ENCODE data around the gene SHC2. TPM values are rescaled to one million over a fixed set of nuclear protein-coding genes. Genes with fewer than 3 reads are reported as not detected.
"Not testable (repeated sequence)": the region's sequence is repeated elsewhere in the genome, so short reads cannot be mapped to it uniquely, and the experiment has no call there.

SHC2 gene
- total RNA-seq, 1 experiment from 2014 or later = 0.18 TPM

GRCh38 chr19:455031-455705, 5.7 kb downstream of the SHC2 start:
- Histone ChIP-seq H3K4me3 (ENCODE audit: low read length) (no peak overlapping the region), H3K9ac (ENCODE audit: low read length) (no peak overlapping the region), H3K9me3 (ENCODE audit: low read length) (no peaks in the 10 kb centered on the region), H3K79me2 (ENCODE audit: low read length) (no peaks in the 10 kb centered on the region), H3K4me1 (ENCODE audit: insufficient read depth, low read length) (no peaks in the 10 kb centered on the region), H3K36me3 (ENCODE audit: low read depth, low read length) (no peaks in the 10 kb centered on the region), H4K20me1 (ENCODE audit: low read length) (no peaks in the 10 kb centered on the region), H3K4me2 (ENCODE audit: low read length) (no peak overlapping the region), H3K27ac (ENCODE audit: low read length) (no peak overlapping the region), H2AFZ (ENCODE audit: low read length) (no peak overlapping the region), H3K9me2 (replicated peaks; ENCODE audit: low read length) (no peaks in the 10 kb centered on the region), H3K27me3 (ENCODE audit: low read length) (no peaks in the 10 kb centered on the region), H3F3A (ENCODE audit: low read length, unreplicated experiment) (no peaks in the 10 kb centered on the region)
- ChIA-PET CTCF (no interaction called here), POLR2A (ENCODE audit: unreplicated experiment) (no interaction called here)
- no TSS peak for BruUV-seq (replicated peaks)
- intact Hi-C loops (cut with micrococcal nuclease) = no loop called here
- TF ChIP-seq EZH2 (IDR thresholded peaks at IDR 0.05; ENCODE audit: low read length, unreplicated experiment) = no peak
- no peak for TF ChIP-seq EZH2phosphoT487 (IDR thresholded peaks at IDR 0.05; ENCODE audit: borderline replicate concordance, low read length)
- TF ChIP-seq CTCF (conservative IDR thresholded peaks at IDR 0.05; ENCODE audit: low read depth, low read length) = no peak
- ATAC-seq (no peak), DNase-seq (no peak)

GRCh38 chr19:453606-454005, 7.2 kb downstream of the SHC2 start:
- DNase-seq (no peak), ATAC-seq (no peak)
- no peak overlapping the region for H3K4me2 ChIP-seq (ENCODE audit: low read length)
- TF ChIP-seq EZH2 (IDR thresholded peaks at IDR 0.05; ENCODE audit: low read length, unreplicated experiment) (no peak), EZH2phosphoT487 (IDR thresholded peaks at IDR 0.05; ENCODE audit: borderline replicate concordance, low read length) (no peak), CTCF (conservative IDR thresholded peaks at IDR 0.05; ENCODE audit: low read depth, low read length) (no peak)
- H3K79me2 ChIP-seq (ENCODE audit: low read length) = no peaks in the 10 kb centered on the region
- intact Hi-C loops (cut with micrococcal nuclease) = no loop called here
- no peaks in the 10 kb centered on the region for H3K36me3 ChIP-seq (ENCODE audit: low read depth, low read length)
- H3K27me3 ChIP-seq (ENCODE audit: low read length) = no peaks in the 10 kb centered on the region
- H3K27ac ChIP-seq (ENCODE audit: low read length) = no peak overlapping the region
- no peaks in the 10 kb centered on the region for H4K20me1 ChIP-seq (ENCODE audit: low read length)
- BruUV-seq (replicated peaks) = no TSS peak
- CTCF ChIA-PET = no interaction called here
- no peaks in the 10 kb centered on the region for H3K9me3 ChIP-seq (ENCODE audit: low read length)
- POLR2A ChIA-PET (ENCODE audit: unreplicated experiment) = no interaction called here
- H3K9ac ChIP-seq (ENCODE audit: low read length) = no peak overlapping the region
- H2AFZ ChIP-seq (ENCODE audit: low read length) = no peak overlapping the region
- H3K9me2 ChIP-seq (replicated peaks; ENCODE audit: low read length) = no peaks in the 10 kb centered on the region
- H3K4me3 ChIP-seq (ENCODE audit: low read length) = no peak overlapping the region
- H3K4me1 ChIP-seq (ENCODE audit: insufficient read depth, low read length) = no peaks in the 10 kb centered on the region
- H3F3A ChIP-seq (ENCODE audit: low read length, unreplicated experiment) = no peaks in the 10 kb centered on the region

- TF ChIP-seq EZH2phosphoT487 (IDR thresholded peaks at IDR 0.05; ENCODE audit: borderline replicate concordance, low read length) (no peak), EZH2 (IDR thresholded peaks at IDR 0.05; ENCODE audit: low read length, unreplicated experiment) (no peak), CTCF (conservative IDR thresholded peaks at IDR 0.05; ENCODE audit: low read depth, low read length) (no peak)
- ChIA-PET CTCF (no interaction called here), POLR2A (ENCODE audit: unreplicated experiment) (no interaction called here)
- no peak overlapping the region for H3K4me2 ChIP-seq (ENCODE audit: low read length)
- H3F3A ChIP-seq (ENCODE audit: low read length, unreplicated experiment) = no peaks in the 10 kb centered on the region
- no peak overlapping the region for H3K27ac ChIP-seq (ENCODE audit: low read length)
- no peak overlapping the region for H3K9ac ChIP-seq (ENCODE audit: low read length)
- BruUV-seq (replicated peaks) = no TSS peak
- intact Hi-C loops (cut with micrococcal nuclease) = no loop called here
- H2AFZ ChIP-seq (ENCODE audit: low read length) = no peak overlapping the region
- no peaks in the 10 kb centered on the region for H3K79me2 ChIP-seq (ENCODE audit: low read length)
- no peak for ATAC-seq
- DNase-seq = no peak
- H3K27me3 ChIP-seq (ENCODE audit: low read length) = no peaks in the 10 kb centered on the region
- no peaks in the 10 kb centered on the region for H3K9me2 ChIP-seq (replicated peaks; ENCODE audit: low read length)
- no peaks in the 10 kb centered on the region for H4K20me1 ChIP-seq (ENCODE audit: low read length)
- no peak overlapping the region for H3K4me3 ChIP-seq (ENCODE audit: low read length)
- H3K36me3 ChIP-seq (ENCODE audit: low read depth, low read length) = no peaks in the 10 kb centered on the region
- H3K4me1 ChIP-seq (ENCODE audit: insufficient read depth, low read length) = no peaks in the 10 kb centered on the region
- H3K9me3 ChIP-seq (ENCODE audit: low read length) = no peaks in the 10 kb centered on the region
Measured at GRCh38 chr19:452829-453228, 8.0 kb downstream of the SHC2 start.

GRCh38 chr19:450912-451481, 9.8 kb downstream of the SHC2 start:
- H4K20me1 ChIP-seq (ENCODE audit: low read length); POLR2A ChIA-PET (ENCODE audit: unreplicated experiment); H3F3A ChIP-seq (ENCODE audit: low read length, unreplicated experiment); CTCF ChIA-PET; H3K9ac ChIP-seq (ENCODE audit: low read length); H3K9me3 ChIP-seq (ENCODE audit: low read length); H2AFZ ChIP-seq (ENCODE audit: low read length); DNase-seq; ATAC-seq; H3K79me2 ChIP-seq (ENCODE audit: low read length); H3K27ac ChIP-seq (ENCODE audit: low read length); H3K36me3 ChIP-seq (ENCODE audit: low read depth, low read length); H3K4me3 ChIP-seq (ENCODE audit: low read length); BruUV-seq (replicated peaks); intact Hi-C loops (cut with micrococcal nuclease); H3K9me2 ChIP-seq (replicated peaks; ENCODE audit: low read length); H3K27me3 ChIP-seq (ENCODE audit: low read length); H3K4me2 ChIP-seq (ENCODE audit: low read length); H3K4me1 ChIP-seq (ENCODE audit: insufficient read depth, low read length): not testable (repeated sequence)

Measured in PC-3 (cell line).